ENCODE results near the gene LRRC4B.

LRRC4B gene

GRCh38 chr19:50506700-50507099 is 61.5 kb downstream of the LRRC4B start:
- no peak for DNase-seq (ENCODE audit: low read depth in 1 of 2, low spot score in 1 of 2)

GRCh38 chr19:50505856-50506611 is 62.2 kb downstream of the LRRC4B start:
- no peak for DNase-seq (ENCODE audit: low read depth in 1 of 2, low spot score in 1 of 2)

- no peak for DNase-seq (ENCODE audit: low read depth in 1 of 2, low spot score in 1 of 2)
Measured at GRCh38 chr19:50501568-50502475, 66.4 kb downstream of the LRRC4B start.

- DNase-seq (ENCODE audit: low read depth in 1 of 2, low spot score in 1 of 2), result no peak
Measured at GRCh38 chr19:50501186-50501567, 67.1 kb downstream of the LRRC4B start.

- DNase-seq (ENCODE audit: low read depth in 1 of 2, low spot score in 1 of 2), result no peak
Measured at GRCh38 chr19:50500753-50501151, 67.5 kb downstream of the LRRC4B start.

- DNase-seq (ENCODE audit: low read depth in 1 of 2, low spot score in 1 of 2), result no peak
Measured at GRCh38 chr19:50500060-50500752, 68.0 kb downstream of the LRRC4B start.

GRCh38 chr19:50498219-50499056 is 69.8 kb downstream of the LRRC4B start:
- DNase-seq (ENCODE audit: low read depth in 1 of 2, low spot score in 1 of 2), result no peak

- no peak for DNase-seq (ENCODE audit: low read depth in 1 of 2, low spot score in 1 of 2)
Measured at GRCh38 chr19:50497022-50497405, 71.2 kb downstream of the LRRC4B start.

- DNase-seq (ENCODE audit: low read depth in 1 of 2, low spot score in 1 of 2), result no peak
Measured at GRCh38 chr19:50496189-50497021, 71.8 kb downstream of the LRRC4B start.

- DNase-seq (ENCODE audit: low read depth in 1 of 2, low spot score in 1 of 2), result no peak
Measured at GRCh38 chr19:50495020-50495531, 73.2 kb downstream of the LRRC4B start.

- DNase-seq (ENCODE audit: low read depth in 1 of 2, low spot score in 1 of 2), result no peak
Measured at GRCh38 chr19:50494186-50495019, 73.8 kb downstream of the LRRC4B start.

GRCh38 chr19:50493171-50493570 is 75.1 kb downstream of the LRRC4B start:
- no peak for DNase-seq (ENCODE audit: low read depth in 1 of 2, low spot score in 1 of 2)

GRCh38 chr19:50492303-50493052 is 75.8 kb downstream of the LRRC4B start:
- DNase-seq (ENCODE audit: low read depth in 1 of 2, low spot score in 1 of 2), result peak in 1 of 2 donors; percentile 21

GRCh38 chr19:50490991-50491472 is 77.2 kb downstream of the LRRC4B start:
- DNase-seq (ENCODE audit: low read depth in 1 of 2, low spot score in 1 of 2), result no peak

GRCh38 chr19:50490411-50490811 is 77.8 kb downstream of the LRRC4B start:
- no peak for DNase-seq (ENCODE audit: low read depth in 1 of 2, low spot score in 1 of 2)

GRCh38 chr19:50489461-50490011 is 78.7 kb downstream of the LRRC4B start:
- DNase-seq (ENCODE audit: low read depth in 1 of 2, low spot score in 1 of 2), result no peak

- DNase-seq (ENCODE audit: low read depth in 1 of 2, low spot score in 1 of 2), result no peak
Measured at GRCh38 chr19:50488389-50489194, 79.6 kb downstream of the LRRC4B start.
